K562 (cell line): Measurements from ENCODE around the gene DNAJB1. TPM values are rescaled to one million over a fixed set of nuclear protein-coding genes. Genes with fewer than 3 reads are reported as not detected.

Source experiments
- ATAC-seq: fragments of 200-7000 bp; cut with Tn5 transposase; 3 replicates; pipeline ENCODE4 v1.9.1; 2020; ENCODE audit warnings: moderate library complexity
- BruUV-seq: library from RNA; stranded (reverse); fragments of 400-500 nt; replicated peaks from 2 replicates; lab custom pipeline; 2021; lab: Mats Ljungman, UMichigan
- CTCF ChIA-PET: fragments of 300-600 bp; formaldehyde crosslinking; extraction: SDS; loops from one replicate; lab custom pipeline; 2021; ENCODE audit warnings: low intra/inter-chr PET ratio; lab: Yijun Ruan, JAX
- POLR2A ChIA-PET: fragments of 300-600, 350-650 bp; sonication (Branson Sonifier 250); formaldehyde crosslinking; extraction: SDS; loops from one replicate; lab custom pipeline; 2021; ENCODE audit warnings: antibody characterized with exemption, inconsistent platforms; lab: Yijun Ruan, JAX
- DNase-seq, 4 experiments: peaks; one replicate each; pipeline versions ENCODE4 v3.0.0 to v3.0.0-alpha.2; 2011 to 2018; ENCODE audit warnings: low spot score in 3 of 4, mixed read lengths in 3 of 4; ENCODE audit errors: extremely low read depth in 1 of 4
- FAIRE-seq: peaks from 2 replicates; lab custom pipeline; 2011; peaks lifted over from hg19 to GRCh38; lab: Jason Lieb, UNC
- H2AFZ ChIP-seq: 2 replicates; pipeline ENCODE4 v1.6.0; 2011; ENCODE audit warnings: low read depth, low read length, control low read depth, inconsistent platforms
- H3K27ac ChIP-seq: fragments of 200-600 bp; 3 replicates; pipeline ENCODE4 v1.8.0; 2011; ENCODE audit warnings: low read depth, mild to moderate bottlenecking, control low read depth, inconsistent platforms, low read length, moderate library complexity, mixed read lengths; ENCODE audit errors: extremely low read depth
- H3K27me3 ChIP-seq, 2 experiments: fragments of 300-600 bp in 1 of 2; 2 replicates in 1 of 2; 3 replicates in 1 of 2; pipeline versions ENCODE4 v1.6.0 to v1.8.0; 2011; ENCODE audit warnings: inconsistent platforms in 2 of 2, low read length in 2 of 2, mild to moderate bottlenecking in 1 of 2, mixed read lengths in 1 of 2, moderate library complexity in 1 of 2; ENCODE audit not compliant: control insufficient read depth in 2 of 2, insufficient read depth in 2 of 2
- H3K36me3 ChIP-seq: fragments of 300-600 bp; 3 replicates; pipeline ENCODE4 v1.8.0; 2011; ENCODE audit warnings: mild to moderate bottlenecking, low read length, inconsistent platforms; ENCODE audit not compliant: control insufficient read depth, insufficient read depth
- H3K4me1 ChIP-seq, 2 experiments: fragments of 200-600 bp in 1 of 2; replicated peaks in 1 of 2; 2 replicates in 1 of 2; 3 replicates in 1 of 2; pipeline versions ENCODE4 v1.5.1 to v1.8.0; 2011; ENCODE audit warnings: inconsistent platforms in 2 of 2, low read length in 2 of 2, mild to moderate bottlenecking in 1 of 2, mixed read lengths in 1 of 2, moderate library complexity in 1 of 2; ENCODE audit not compliant: control insufficient read depth in 2 of 2, insufficient read depth in 2 of 2
- H3K4me2 ChIP-seq: 2 replicates; pipeline ENCODE4 v1.6.1; 2011; ENCODE audit warnings: low read length, control low read depth, inconsistent platforms, mixed read lengths; ENCODE audit not compliant: insufficient read depth
- H3K4me3 ChIP-seq: fragments of 200-600 bp; sonication (generic), shearing (Covaris generic); 2 replicates; pipeline ENCODE4 v1.5.1; 2016; ENCODE audit warnings: control low read depth, inconsistent platforms
- H3K79me2 ChIP-seq: fragments of 200-600 bp; 3 replicates; pipeline ENCODE4 v1.8.0; 2011; ENCODE audit warnings: low read length, inconsistent platforms; ENCODE audit not compliant: control insufficient read depth, insufficient read depth
- H3K9ac ChIP-seq, 2 experiments: 2 replicates each; pipeline versions ENCODE4 v1.6.0 to v1.6.1; 2011; ENCODE audit warnings: low read depth in 2 of 2, low read length in 2 of 2, control low read depth in 1 of 2, inconsistent platforms in 1 of 2, mild to moderate bottlenecking in 1 of 2, mixed read lengths in 1 of 2; ENCODE audit not compliant: insufficient read depth in 1 of 2
- H3K9me1 ChIP-seq: one replicate; pipeline ENCODE4 v1.6.0; 2011; ENCODE audit warnings: inconsistent platforms, mild to moderate bottlenecking, low read length, moderate library complexity; ENCODE audit not compliant: control insufficient read depth, insufficient read depth
- H3K9me3 ChIP-seq: replicated peaks from 2 replicates; pipeline ENCODE4 v1.5.1; 2011; ENCODE audit warnings: low read depth, low read length, inconsistent platforms; ENCODE audit not compliant: control insufficient read depth, insufficient read depth
- H4K20me1 ChIP-seq: replicated peaks from 2 replicates; pipeline ENCODE4 v1.6.1; 2011; ENCODE audit warnings: low read length, inconsistent platforms, mixed read lengths; ENCODE audit not compliant: control insufficient read depth, insufficient read depth
- BACH1 ChIP-seq: fragments of 200-800 bp; sonication (Bioruptor generic); IDR thresholded peaks from 2 replicates; pipeline ENCODE4 v1.6.1; 2016; ENCODE audit warnings: missing genetic modification characterization, missing compliant biosample characterization
- CCNT2 ChIP-seq: IDR thresholded peaks from 2 replicates; pipeline ENCODE4 v1.6.1; 2011; ENCODE audit warnings: borderline replicate concordance, low read depth, mild to moderate bottlenecking, moderate library complexity, mixed read lengths, low read length; ENCODE audit not compliant: insufficient read length; ENCODE audit errors: extremely low read depth
- DIDO1 ChIP-seq: fragments of 450-650 bp; IDR thresholded peaks from 2 replicates; pipeline ENCODE4 v1.6.1; 2016; ENCODE audit warnings: low read depth, missing biosample characterization, missing genetic modification characterization
- ERF ChIP-seq: fragments of 450-650 bp; formaldehyde crosslinking; IDR thresholded peaks from 2 replicates; pipeline ENCODE4 v1.4.0; 2020; ENCODE audit warnings: mild to moderate bottlenecking, mixed read lengths
- POLR2G ChIP-seq: fragments of 200-400 bp; formaldehyde crosslinking; IDR thresholded peaks from 2 replicates; pipeline ENCODE4 v1.6.1; 2017; ENCODE audit warnings: low read depth, mild to moderate bottlenecking, antibody characterized with exemption, low read length, moderate library complexity
- TAL1 ChIP-seq: fragments of 450-650 bp; IDR thresholded peaks from 2 replicates; pipeline ENCODE4 v1.6.1; 2016; ENCODE audit warnings: mild to moderate bottlenecking
- ZEB2 ChIP-seq: fragments of 450-650 bp; IDR thresholded peaks from 2 replicates; pipeline ENCODE4 v1.6.1; 2016
- ZFP91 ChIP-seq: sonication (generic); formaldehyde crosslinking; IDR thresholded peaks from 2 replicates; pipeline ENCODE4 v1.8.0; 2022; ENCODE audit warnings: mild to moderate bottlenecking, missing genetic modification reagents
- ZHX1 ChIP-seq: fragments of 150-350 bp; conservative IDR thresholded peaks from 2 replicates; pipeline ENCODE4 v1.6.1; 2014; ENCODE audit warnings: low read length
- ZNF77 ChIP-seq: fragments of 250-450 bp; sonication (Bioruptor Pico); IDR thresholded peaks from 2 replicates; pipeline ENCODE4 v1.5.0; 2020
- WGBS: fragments of 100-300 bp; shearing (Covaris generic); methylation state at CpG from one replicate; pipeline ENCODE4 v1.1.6; 2016; ENCODE audit warnings: low coverage, mixed read lengths; ENCODE audit not compliant: insufficient coverage; ENCODE audit errors: missing lambda C conversion rate; 5-methylcytosine and 5-hydroxymethylcytosine counted together
- in situ Hi-C: fragments of 300-500 bp; cut with MboI; formaldehyde crosslinking; loops from 4 replicates; pipeline ENCODE4 v1.15.0; 2018; ENCODE audit warnings: inconsistent platforms, mixed read lengths
- intact Hi-C: fragments of 100-400 bp; cut with micrococcal nuclease; formaldehyde crosslinking; loops from 2 replicates; pipeline ENCODE4 v1.14.2; 2022
- polyA plus RNA-seq, 8 experiments: library from polyadenylated mRNA; depleted of rRNA in 4 of 8; stranded (reverse) in 5 of 8; unstranded in 3 of 8; fragments of >200 nt; fragmentation: Nextera tagmentation in 2 of 8; fragmentation: Illumina TruSeq in 1 of 8; extraction: Ambion mirVana in 2 of 8; extraction: Trizol in 1 of 8; gene quantifications; 2 replicates each; pipeline versions ENCODE4 v1.2.1 to v1.2.3, GENCODE V29; 2011 to 2014; ENCODE audit warnings: inconsistent platforms in 1 of 8, missing spikeins in 1 of 8
- total RNA-seq, 7 experiments: library from RNA; depleted of rRNA in 6 of 7; stranded (reverse); fragments of >200 nt in 6 of 7; fragmentation: Illumina TruSeq in 2 of 7; extraction: Trizol in 2 of 7; gene quantifications; 2 replicates each; pipeline versions ENCODE4 v1.2.1 to v1.2.3, GENCODE V29; 2011 to 2021; ENCODE audit warnings: low replicate concordance in 1 of 7

The DNAJB1 gene
- total and polyA plus RNA-seq, 9 of the 15 experiments (the other 6 are each of a cell fraction or from before 2014, with no cell fraction given): 13.2 to 113 (median 62.1) TPM

- no TSS peak for BruUV-seq
- POLR2A ChIA-PET: interaction anchor here (0.6 to 1.9 kb wide), 4 partner anchors 9 to 177 kb away, joined by 3 to 6 read pairs (median 4); partner anchors contain the start of gene DNAJB1
- Histone ChIP-seq H3K27ac (peak overlapping the region; percentile 43; the same call in 1 of the 3 replicates), H3K4me2 (peak overlapping the region; percentile 80), H3K9ac (peak overlapping the region in 1 of 2 experiments; percentile 81; a peak in 2 of 4 replicates), H2AFZ (no peak overlapping the region), H3K9me3 (no peaks in the 10 kb centered on the region), H3K4me3 (no peak overlapping the region), H3K36me3 (peaks cover 9% of the 10 kb centered on the region; the same call in 1 of the 3 replicates), H3K79me2 (peaks cover 81% of the 10 kb centered on the region), H3K27me3 (no peaks in the 10 kb centered on the region), H3K4me1 (peaks cover 12 to 74% of the 10 kb centered on the region in 2 experiments; a peak in 4 of 5 replicates), H3K9me1 (peaks cover 2% of the 10 kb centered on the region), H4K20me1 (peaks cover 18% of the 10 kb centered on the region)
- FAIRE-seq: peak; percentile 92
- DNase-seq: peak; percentile 81 to 88 (median 82)
- 10% methylated on average over 18 of the region's 18 CpGs for WGBS
- CTCF ChIA-PET: interaction anchor here (0.6 kb wide), 1 partner anchor 20 kb away, joined by 3 read pairs; no protein-coding TSS in a partner anchor
- intact Hi-C loops: loop anchor here (10.0 kb wide), 1 partner anchor 122 kb away; the partner anchor contains the start of gene PKN1
- in situ Hi-C loops: no loop called here
- ATAC-seq: peak; percentile 94
- TF ChIP-seq BACH1: no peak
- no peak for TF ChIP-seq ZHX1
- no peak for TF ChIP-seq DIDO1
- no peak for TF ChIP-seq ZNF77 (CRISPR knock-in tag)
- TF ChIP-seq CCNT2: peak; percentile 42
- no peak for TF ChIP-seq ZEB2
- peak; percentile 38; the same call in 1 of the 2 replicates for TF ChIP-seq POLR2G
- no peak for TF ChIP-seq ERF (CRISPR knock-in tag)
- TF ChIP-seq TAL1: no peak
- TF ChIP-seq ZFP91: no peak
These were observed 38.5 kb upstream of the DNAJB1 start for GRCh38 chr19:14556662-14557188.
